ENCODE measurements around the gene DHX16. TPM values are rescaled to one million over a fixed set of nuclear protein-coding genes. Genes with fewer than 3 reads are reported as not detected.
"Not testable (repeated sequence)": the region's sequence is repeated elsewhere in the genome, so short reads cannot be mapped to it uniquely, and the experiment has no call there.

Gene DHX16
- polyA plus RNA-seq, 1 donor (not counting 4 experiments of a cell fraction or from before 2014, with no cell fraction given): 34.2 TPM

- Histone ChIP-seq H4K20me1 (ENCODE audit: control insufficient read depth, extremely low read depth, insufficient read depth, low read length) (no peaks in the 10 kb centered on the region), H3K4me1 (ENCODE audit: control insufficient read depth, extremely low read depth, insufficient read depth, low read length) (no peaks in the 10 kb centered on the region), H3K9me1 (ENCODE audit: control insufficient read depth, extremely low read depth, insufficient read depth, low read length) (no peaks in the 10 kb centered on the region), H3K9ac (ENCODE audit: control insufficient read depth, extremely low read depth, insufficient read depth, low read length) (no peak overlapping the region), H2AFZ (ENCODE audit: control insufficient read depth, low read length) (no peak overlapping the region), H3K4me2 (ENCODE audit: control insufficient read depth, extremely low read depth, insufficient read depth, low read depth, low read length) (no peak overlapping the region), H3K27ac (ENCODE audit: control insufficient read depth, insufficient read depth, low read length) (no peak overlapping the region), H3K79me2 (ENCODE audit: control insufficient read depth, insufficient read depth, low read length) (no peaks in the 10 kb centered on the region), H3K36me3 (ENCODE audit: control insufficient read depth in 2 of 2, extremely low read depth in 1 of 2, insufficient read depth in 2 of 2, low read length in 2 of 2) (peaks cover 39 to 47% of the 10 kb centered on the region in 2 experiments), H3K4me3 (ENCODE audit: control insufficient read depth in 2 of 3, extremely low read depth in 1 of 3, insufficient read depth in 2 of 3, low read depth in 1 of 3, low read length in 3 of 3) (no peak overlapping the region), H3K27me3 (ENCODE audit: control insufficient read depth, extremely low read depth, insufficient read depth, low read length) (no peaks in the 10 kb centered on the region), H3K9me3 (ENCODE audit: control insufficient read depth, low read depth, low read length) (no peaks in the 10 kb centered on the region)
- dilution Hi-C loops (cut with MboI; ENCODE audit: extremely low pct_ligation_motif_present, low sequenced_read_pairs): no loop called here
- no peak for FAIRE-seq
- no peak for TF ChIP-seq CTCF (optimal IDR thresholded peaks at IDR 0.05 in 1 of 3, IDR thresholded peaks at IDR 0.05 in 1 of 3, conservative IDR thresholded peaks at IDR 0.05 in 1 of 3; ENCODE audit: extremely low read depth in 1 of 3, insufficient read depth in 2 of 3, low read length in 3 of 3)
- TF ChIP-seq EZH2 (IDR thresholded peaks at IDR 0.05; ENCODE audit: low read length): no peak
- DNase-seq (ENCODE audit: low read depth, low spot score): no peak
These were observed 7.6 kb downstream of the DHX16 start for GRCh38 chr6:30664994-30665767.

DNA sequence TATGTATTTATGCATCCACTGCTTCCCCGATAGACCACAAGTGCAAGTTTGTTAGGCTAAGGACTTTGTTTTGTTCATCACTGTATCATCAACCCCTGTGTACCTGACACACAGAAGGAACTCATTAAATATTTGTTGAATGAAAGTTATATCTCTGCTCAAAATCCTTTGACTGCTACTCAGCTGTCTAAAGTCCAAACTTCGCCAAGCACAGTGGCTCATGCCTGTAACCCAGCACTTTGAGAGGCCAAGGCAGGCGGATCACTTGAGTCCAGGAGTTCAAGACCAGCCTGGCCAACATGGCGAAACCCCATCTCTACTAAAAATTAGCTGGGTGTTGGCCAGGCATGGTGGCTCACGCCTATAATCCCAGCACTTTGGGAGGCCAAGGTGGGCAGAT lies 14.9 kb downstream of the DHX16 start:
- DNase-seq (ENCODE audit: low read depth, low spot score); FAIRE-seq; H3K9ac ChIP-seq (ENCODE audit: control insufficient read depth, extremely low read depth, insufficient read depth, low read length); H3K9me1 ChIP-seq (ENCODE audit: control insufficient read depth, extremely low read depth, insufficient read depth, low read length); H3K9me3 ChIP-seq (ENCODE audit: control insufficient read depth, low read depth, low read length); H3K27ac ChIP-seq (ENCODE audit: control insufficient read depth, insufficient read depth, low read length); H4K20me1 ChIP-seq (ENCODE audit: control insufficient read depth, extremely low read depth, insufficient read depth, low read length); H3K4me1 ChIP-seq (ENCODE audit: control insufficient read depth, extremely low read depth, insufficient read depth, low read length); H3K27me3 ChIP-seq (ENCODE audit: control insufficient read depth, extremely low read depth, insufficient read depth, low read length); H3K4me3 ChIP-seq (ENCODE audit: control insufficient read depth in 2 of 3, extremely low read depth in 1 of 3, insufficient read depth in 2 of 3, low read depth in 1 of 3, low read length in 3 of 3); H3K79me2 ChIP-seq (ENCODE audit: control insufficient read depth, insufficient read depth, low read length); H3K4me2 ChIP-seq (ENCODE audit: control insufficient read depth, extremely low read depth, insufficient read depth, low read depth, low read length); H2AFZ ChIP-seq (ENCODE audit: control insufficient read depth, low read length); dilution Hi-C loops (cut with MboI; ENCODE audit: extremely low pct_ligation_motif_present, low sequenced_read_pairs): not testable (repeated sequence)
- peaks cover 58 to 70% of the 10 kb centered on the region in 2 experiments for H3K36me3 ChIP-seq (ENCODE audit: control insufficient read depth in 2 of 2, extremely low read depth in 1 of 2, insufficient read depth in 2 of 2, low read length in 2 of 2)

- Histone ChIP-seq H3K4me2 (ENCODE audit: control insufficient read depth, extremely low read depth, insufficient read depth, low read depth, low read length) (no peak overlapping the region), H3K9ac (ENCODE audit: control insufficient read depth, extremely low read depth, insufficient read depth, low read length) (no peak overlapping the region), H3K9me3 (ENCODE audit: control insufficient read depth, low read depth, low read length) (no peaks in the 10 kb centered on the region), H2AFZ (ENCODE audit: control insufficient read depth, low read length) (no peak overlapping the region), H3K79me2 (ENCODE audit: control insufficient read depth, insufficient read depth, low read length) (no peaks in the 10 kb centered on the region), H3K4me3 (ENCODE audit: control insufficient read depth in 2 of 3, extremely low read depth in 1 of 3, insufficient read depth in 2 of 3, low read depth in 1 of 3, low read length in 3 of 3) (no peak overlapping the region), H3K36me3 (ENCODE audit: control insufficient read depth in 2 of 2, extremely low read depth in 1 of 2, insufficient read depth in 2 of 2, low read length in 2 of 2) (peaks cover 57 to 66% of the 10 kb centered on the region in 2 experiments), H4K20me1 (ENCODE audit: control insufficient read depth, extremely low read depth, insufficient read depth, low read length) (no peaks in the 10 kb centered on the region), H3K27ac (ENCODE audit: control insufficient read depth, insufficient read depth, low read length) (no peak overlapping the region), H3K4me1 (ENCODE audit: control insufficient read depth, extremely low read depth, insufficient read depth, low read length) (no peaks in the 10 kb centered on the region), H3K9me1 (ENCODE audit: control insufficient read depth, extremely low read depth, insufficient read depth, low read length) (no peaks in the 10 kb centered on the region), H3K27me3 (ENCODE audit: control insufficient read depth, extremely low read depth, insufficient read depth, low read length) (no peaks in the 10 kb centered on the region)
- FAIRE-seq (no peak), DNase-seq (ENCODE audit: low read depth, low spot score) (no peak)
- dilution Hi-C loops (cut with MboI; ENCODE audit: extremely low pct_ligation_motif_present, low sequenced_read_pairs): no loop called here
- no peak for TF ChIP-seq EZH2 (IDR thresholded peaks at IDR 0.05; ENCODE audit: low read length)
- TF ChIP-seq CTCF (optimal IDR thresholded peaks at IDR 0.05 in 1 of 3, IDR thresholded peaks at IDR 0.05 in 1 of 3, conservative IDR thresholded peaks at IDR 0.05 in 1 of 3; ENCODE audit: extremely low read depth in 1 of 3, insufficient read depth in 2 of 3, low read length in 3 of 3): no peak
These were observed 15.4 kb downstream of the DHX16 start for GRCh38 chr6:30657454-30657853.
